MV-4-11 (cell line): ENCODE measurements around the gene CCIN.
"Not testable (repeated sequence)": the region's sequence is repeated elsewhere in the genome, so short reads cannot be mapped to it uniquely, and the experiment has no call there.

Source experiments
- DNase-seq: peaks from one replicate; lab custom pipeline; 2025; lab: John Stamatoyannopoulos, UW

CCIN gene

GRCh38 chr9:36158917-36159316 lies 10.3 kb upstream of the CCIN start:
- DNase-seq = no peak

GRCh38 chr9:36159509-36159908 lies 9.7 kb upstream of the CCIN start:
- not testable (repeated sequence) for DNase-seq

GRCh38 chr9:36160126-36160525 lies 9.1 kb upstream of the CCIN start:
- not testable (repeated sequence) for DNase-seq

GRCh38 chr9:36161187-36161586 lies 8.0 kb upstream of the CCIN start:
- DNase-seq = no peak

GRCh38 chr9:36162211-36162738 lies 6.9 kb upstream of the CCIN start:
- DNase-seq = no peak

- DNase-seq = no peak
Observed at GRCh38 chr9:36163049-36163785, 6.0 kb upstream of the CCIN start.

- no peak for DNase-seq
Observed at GRCh38 chr9:36163786-36164170, 5.4 kb upstream of the CCIN start.

- no peak for DNase-seq
Observed at GRCh38 chr9:36164372-36164771, 4.8 kb upstream of the CCIN start.

GRCh38 chr9:36164989-36165388 lies 4.2 kb upstream of the CCIN start:
- no peak for DNase-seq

GRCh38 chr9:36165826-36166167 lies 3.4 kb upstream of the CCIN start:
- DNase-seq = no peak

- DNase-seq = peak; percentile 86
Observed at GRCh38 chr9:36166168-36166927, 2.8 kb upstream of the CCIN start.

- peak; percentile 77 for DNase-seq
Observed at GRCh38 chr9:36169708-36170107, 520 bp downstream of the CCIN start.

- DNase-seq = no peak
Observed at GRCh38 chr9:36170531-36170930, 1.3 kb downstream of the CCIN start.

- no peak for DNase-seq
Observed at GRCh38 chr9:36173861-36174260, 4.7 kb downstream of the CCIN start.

- peak; percentile 20 for DNase-seq
Observed at GRCh38 chr9:36174271-36174670, 5.1 kb downstream of the CCIN start.

GRCh38 chr9:36174731-36175130 lies 5.5 kb downstream of the CCIN start:
- no peak for DNase-seq

GRCh38 chr9:36175209-36175608 lies 6.0 kb downstream of the CCIN start:
- not testable (repeated sequence) for DNase-seq

GRCh38 chr9:36176496-36176895 lies 7.3 kb downstream of the CCIN start:
- not testable (repeated sequence) for DNase-seq

GRCh38 chr9:36177571-36177970 lies 8.4 kb downstream of the CCIN start:
- no peak for DNase-seq

- DNase-seq = not testable (repeated sequence)
Observed at GRCh38 chr9:36180243-36180642, 11.1 kb downstream of the CCIN start.

- peak; percentile 33 for DNase-seq
Observed at GRCh38 chr9:36187414-36187813, 18.2 kb downstream of the CCIN start.

- DNase-seq = no peak
Observed at GRCh38 chr9:36188212-36188611, 19.0 kb downstream of the CCIN start.

- no peak for DNase-seq
Observed at GRCh38 chr9:36189976-36190375, 20.8 kb downstream of the CCIN start.
